SKM-1 (cell line): Measurements from ENCODE around the gene MT1B.

ENCODE experiments used
- DNase-seq: peaks from one replicate; lab custom pipeline; 2025; ENCODE audit not compliant: unreplicated experiment; lab: John Stamatoyannopoulos, UW

The MT1B gene

GRCh38 chr16:56636616-56637413 is 14.9 kb upstream of the MT1B start:
- DNase-seq = no peak

- no peak for DNase-seq
These were observed 13.6 kb upstream of the MT1B start, which contains the start of gene MT1A for GRCh38 chr16:56637814-56638750. MT1A (plus strand) TSS chr16:56638666; CDS start chr16:56638739, 73 bp downstream.

GRCh38 chr16:56639045-56639444 is 12.6 kb upstream of the MT1B start:
- DNase-seq = no peak

- DNase-seq = no peak
These were observed 11.6 kb upstream of the MT1B start for GRCh38 chr16:56640076-56640475.

GRCh38 chr16:56641166-56641565 is 10.5 kb upstream of the MT1B start:
- DNase-seq = no peak

- DNase-seq = no peak
These were observed 8.5 kb upstream of the MT1B start for GRCh38 chr16:56643080-56643778.

- DNase-seq = no peak
These were observed 7.9 kb upstream of the MT1B start for GRCh38 chr16:56643833-56644232.

GRCh38 chr16:56645311-56645710 is 6.4 kb upstream of the MT1B start:
- DNase-seq = no peak

GRCh38 chr16:56645838-56646237 is 5.8 kb upstream of the MT1B start:
- no peak for DNase-seq

- DNase-seq = no peak
These were observed 3.9 kb upstream of the MT1B start for GRCh38 chr16:56647641-56648431.

GRCh38 chr16:56649271-56649670 is 2.4 kb upstream of the MT1B start:
- DNase-seq = no peak

GRCh38 chr16:56649820-56650219 is 1.9 kb upstream of the MT1B start:
- DNase-seq = no peak

- DNase-seq = no peak
These were observed 914 bp downstream of the MT1B start for GRCh38 chr16:56652600-56652999.

GRCh38 chr16:56653218-56653617 is 1.5 kb downstream of the MT1B start:
- DNase-seq = no peak

GRCh38 chr16:56657555-56658326 is 6.1 kb downstream of the MT1B start, which contains the start of gene MT1F:
MT1F (plus strand) TSS chr16:56657959; CDS start chr16:56658059, 100 bp downstream.
- DNase-seq = peak; percentile 23

GRCh38 chr16:56658327-56658875 is 6.7 kb downstream of the MT1B start:
- DNase-seq = no peak

GRCh38 chr16:56662357-56663354 is 11.0 kb downstream of the MT1B start:
- DNase-seq = no peak

GRCh38 chr16:56664506-56664905 is 12.8 kb downstream of the MT1B start:
- no peak for DNase-seq
